ENCODE measurements around the gene KCNJ6.
"Not testable (repeated sequence)": the region's sequence is repeated elsewhere in the genome, so short reads cannot be mapped to it uniquely, and the experiment has no call there.

KCNJ6 gene

GRCh38 chr21:37769656-37770055, 146.6 kb downstream of the KCNJ6 start:
- DNase-seq (ENCODE audit: low spot score), result no peak

- no peak for DNase-seq (ENCODE audit: low spot score)
Measured at GRCh38 chr21:37767984-37768383, 148.3 kb downstream of the KCNJ6 start.

- DNase-seq (ENCODE audit: low spot score), result peak; percentile 45
Measured at GRCh38 chr21:37766129-37766528, 150.1 kb downstream of the KCNJ6 start.

GRCh38 chr21:37765221-37765900, 150.9 kb downstream of the KCNJ6 start:
- DNase-seq (ENCODE audit: low spot score), result no peak

- DNase-seq (ENCODE audit: low spot score), result no peak
Measured at GRCh38 chr21:37764691-37765090, 151.6 kb downstream of the KCNJ6 start.

GRCh38 chr21:37763298-37763697, 153.0 kb downstream of the KCNJ6 start:
- DNase-seq (ENCODE audit: low spot score), result no peak

GRCh38 chr21:37762606-37763005, 153.7 kb downstream of the KCNJ6 start:
- DNase-seq (ENCODE audit: low spot score), result no peak

- DNase-seq (ENCODE audit: low spot score), result not testable (repeated sequence)
Measured at GRCh38 chr21:37761406-37761805, 154.9 kb downstream of the KCNJ6 start.

GRCh38 chr21:37759777-37760176, 156.5 kb downstream of the KCNJ6 start:
- DNase-seq (ENCODE audit: low spot score), result no peak

GRCh38 chr21:37758982-37759381, 157.3 kb downstream of the KCNJ6 start:
- DNase-seq (ENCODE audit: low spot score), result no peak

GRCh38 chr21:37757606-37758376, 158.5 kb downstream of the KCNJ6 start:
- peak; percentile 45 for DNase-seq (ENCODE audit: low spot score)

GRCh38 chr21:37753122-37753599, 163.1 kb downstream of the KCNJ6 start:
- DNase-seq (ENCODE audit: low spot score), result no peak

GRCh38 chr21:37751268-37751975, 164.8 kb downstream of the KCNJ6 start:
- DNase-seq (ENCODE audit: low spot score), result no peak

GRCh38 chr21:37749132-37749531, 167.1 kb downstream of the KCNJ6 start:
- no peak for DNase-seq (ENCODE audit: low spot score)

GRCh38 chr21:37748351-37748750, 167.9 kb downstream of the KCNJ6 start:
- DNase-seq (ENCODE audit: low spot score), result no peak

GRCh38 chr21:37746849-37747248, 169.4 kb downstream of the KCNJ6 start:
- no peak for DNase-seq (ENCODE audit: low spot score)

- no peak for DNase-seq (ENCODE audit: low spot score)
Measured at GRCh38 chr21:37744551-37744950, 171.7 kb downstream of the KCNJ6 start.

GRCh38 chr21:37742532-37742931, 173.7 kb downstream of the KCNJ6 start:
- no peak for DNase-seq (ENCODE audit: low spot score)

GRCh38 chr21:37742115-37742514, 174.1 kb downstream of the KCNJ6 start:
- no peak for DNase-seq (ENCODE audit: low spot score)

- DNase-seq (ENCODE audit: low spot score), result no peak
Measured at GRCh38 chr21:37737996-37738395, 178.3 kb downstream of the KCNJ6 start.

GRCh38 chr21:37737507-37737906, 178.8 kb downstream of the KCNJ6 start:
- DNase-seq (ENCODE audit: low spot score), result no peak

- no peak for DNase-seq (ENCODE audit: low spot score)
Measured at GRCh38 chr21:37734846-37735245, 181.4 kb downstream of the KCNJ6 start.

GRCh38 chr21:37732927-37733326, 183.3 kb downstream of the KCNJ6 start:
- DNase-seq (ENCODE audit: low spot score), result no peak

Measured in Ammon's horn (tissue), 1 donor.